A549 (cell line): ENCODE measurements around the gene DUOX2.

Experiments
- CEBPB ChIP-seq, 2 experiments: fragments of >200 bp in 1 of 2; sonication (Bioruptor Twin) in 1 of 2; formaldehyde crosslinking in 1 of 2; IDR thresholded peaks; 2 replicates each; pipeline ENCODE4 v1.6.1; 2012 to 2016
- TF ChIP-seq, protein P1 (sequence below): fragments of >200 bp; sonication (Bioruptor Twin); formaldehyde crosslinking; IDR thresholded peaks from 3 replicates; pipeline ENCODE4 v1.5.1; 2016
- TF ChIP-seq, protein P2 (sequence below): fragments of 200-600 bp; sonication (generic); IDR thresholded peaks from 2 replicates; pipeline ENCODE4 v1.6.1; 2016; ENCODE audit warnings: antibody characterized with exemption, mild to moderate bottlenecking, moderate library complexity

DNA sequence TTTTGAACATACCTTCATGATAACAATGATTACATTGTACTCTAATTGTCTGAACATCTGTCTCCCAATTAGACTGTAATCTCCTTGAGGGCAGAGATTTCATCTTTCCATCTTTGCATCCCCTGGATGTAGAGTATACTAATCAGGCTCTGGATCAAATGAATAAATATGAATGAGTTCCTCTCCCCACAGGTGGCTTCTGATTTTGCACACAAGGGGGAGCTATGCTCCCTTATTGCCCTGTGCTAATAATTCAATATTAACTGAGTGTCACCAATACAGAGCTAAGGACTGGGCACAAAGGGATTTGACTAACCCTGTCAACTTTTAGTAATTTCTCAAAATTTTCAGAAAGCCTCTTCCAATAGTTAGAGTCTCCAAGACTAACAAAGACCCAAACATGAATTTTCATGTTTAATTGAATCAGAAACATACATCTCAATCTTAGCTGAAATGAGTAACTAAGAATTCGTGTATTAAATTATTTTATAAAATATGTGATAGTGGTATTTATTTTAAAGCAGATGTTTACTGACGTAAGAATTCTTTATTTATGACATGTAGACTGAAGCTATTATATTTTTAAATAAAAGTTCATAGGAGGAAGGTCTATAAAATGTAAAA lies 12.7 kb upstream of the DUOX2 start:
- TF ChIP-seq, protein P1, sequence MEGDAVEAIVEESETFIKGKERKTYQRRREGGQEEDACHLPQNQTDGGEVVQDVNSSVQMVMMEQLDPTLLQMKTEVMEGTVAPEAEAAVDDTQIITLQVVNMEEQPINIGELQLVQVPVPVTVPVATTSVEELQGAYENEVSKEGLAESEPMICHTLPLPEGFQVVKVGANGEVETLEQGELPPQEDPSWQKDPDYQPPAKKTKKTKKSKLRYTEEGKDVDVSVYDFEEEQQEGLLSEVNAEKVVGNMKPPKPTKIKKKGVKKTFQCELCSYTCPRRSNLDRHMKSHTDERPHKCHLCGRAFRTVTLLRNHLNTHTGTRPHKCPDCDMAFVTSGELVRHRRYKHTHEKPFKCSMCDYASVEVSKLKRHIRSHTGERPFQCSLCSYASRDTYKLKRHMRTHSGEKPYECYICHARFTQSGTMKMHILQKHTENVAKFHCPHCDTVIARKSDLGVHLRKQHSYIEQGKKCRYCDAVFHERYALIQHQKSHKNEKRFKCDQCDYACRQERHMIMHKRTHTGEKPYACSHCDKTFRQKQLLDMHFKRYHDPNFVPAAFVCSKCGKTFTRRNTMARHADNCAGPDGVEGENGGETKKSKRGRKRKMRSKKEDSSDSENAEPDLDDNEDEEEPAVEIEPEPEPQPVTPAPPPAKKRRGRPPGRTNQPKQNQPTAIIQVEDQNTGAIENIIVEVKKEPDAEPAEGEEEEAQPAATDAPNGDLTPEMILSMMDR: peak; percentile 53
- TF ChIP-seq, protein P2, sequence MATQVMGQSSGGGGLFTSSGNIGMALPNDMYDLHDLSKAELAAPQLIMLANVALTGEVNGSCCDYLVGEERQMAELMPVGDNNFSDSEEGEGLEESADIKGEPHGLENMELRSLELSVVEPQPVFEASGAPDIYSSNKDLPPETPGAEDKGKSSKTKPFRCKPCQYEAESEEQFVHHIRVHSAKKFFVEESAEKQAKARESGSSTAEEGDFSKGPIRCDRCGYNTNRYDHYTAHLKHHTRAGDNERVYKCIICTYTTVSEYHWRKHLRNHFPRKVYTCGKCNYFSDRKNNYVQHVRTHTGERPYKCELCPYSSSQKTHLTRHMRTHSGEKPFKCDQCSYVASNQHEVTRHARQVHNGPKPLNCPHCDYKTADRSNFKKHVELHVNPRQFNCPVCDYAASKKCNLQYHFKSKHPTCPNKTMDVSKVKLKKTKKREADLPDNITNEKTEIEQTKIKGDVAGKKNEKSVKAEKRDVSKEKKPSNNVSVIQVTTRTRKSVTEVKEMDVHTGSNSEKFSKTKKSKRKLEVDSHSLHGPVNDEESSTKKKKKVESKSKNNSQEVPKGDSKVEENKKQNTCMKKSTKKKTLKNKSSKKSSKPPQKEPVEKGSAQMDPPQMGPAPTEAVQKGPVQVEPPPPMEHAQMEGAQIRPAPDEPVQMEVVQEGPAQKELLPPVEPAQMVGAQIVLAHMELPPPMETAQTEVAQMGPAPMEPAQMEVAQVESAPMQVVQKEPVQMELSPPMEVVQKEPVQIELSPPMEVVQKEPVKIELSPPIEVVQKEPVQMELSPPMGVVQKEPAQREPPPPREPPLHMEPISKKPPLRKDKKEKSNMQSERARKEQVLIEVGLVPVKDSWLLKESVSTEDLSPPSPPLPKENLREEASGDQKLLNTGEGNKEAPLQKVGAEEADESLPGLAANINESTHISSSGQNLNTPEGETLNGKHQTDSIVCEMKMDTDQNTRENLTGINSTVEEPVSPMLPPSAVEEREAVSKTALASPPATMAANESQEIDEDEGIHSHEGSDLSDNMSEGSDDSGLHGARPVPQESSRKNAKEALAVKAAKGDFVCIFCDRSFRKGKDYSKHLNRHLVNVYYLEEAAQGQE: no peak
- no peak for TF ChIP-seq CEBPB (IDR thresholded peaks at IDR 0.05)
